ENCODE data around the gene HRG. TPM values are rescaled to one million over a fixed set of nuclear protein-coding genes. Genes with fewer than 3 reads are reported as not detected.

HRG gene
- total RNA-seq, 1 experiment from 2014 or later, result not detected

GRCh38 chr3:186621894-186622650 lies 43.7 kb upstream of the HRG start:
- no peaks in the 10 kb centered on the region for H3K36me3 ChIP-seq (ENCODE audit: control insufficient read depth, insufficient read depth, low read length)
- H3K27ac ChIP-seq (ENCODE audit: low read length), result no peak overlapping the region
- no peak overlapping the region for H3K4me3 ChIP-seq (ENCODE audit: low read depth in 2 of 2, low read length in 2 of 2)
- in situ Hi-C loops (cut with HindIII; ENCODE audit: low pct_unique_long_range_greater_than_20kb, low sequenced_read_pairs) (no loop called here), intact Hi-C loops (cut with micrococcal nuclease; ENCODE audit: unreplicated experiment) (no loop called here)
- no peaks in the 10 kb centered on the region for H3K9me3 ChIP-seq (ENCODE audit: control insufficient read depth, insufficient read depth, low read depth, low read length)
- DNase-seq (ENCODE audit: low read depth, low spot score), result no peak
- no TSS peak for BruUV-seq (replicated peaks)
- no peak for TF ChIP-seq CTCF (IDR thresholded peaks at IDR 0.05)
- no peak for TF ChIP-seq SIN3A (IDR thresholded peaks at IDR 0.05; ENCODE audit: borderline replicate concordance, insufficient read depth, low read depth, low read length)
- TF ChIP-seq TCF7L2 (IDR thresholded peaks at IDR 0.05; ENCODE audit: low read depth, low read length), result no peak
- TF ChIP-seq REST (IDR thresholded peaks at IDR 0.05; ENCODE audit: insufficient read depth in 1 of 2, low read depth in 2 of 2, low read length in 1 of 2), result no peak
- TF ChIP-seq POLR2AphosphoS5 (IDR thresholded peaks at IDR 0.05; ENCODE audit: low read depth, low read length), result no peak
- ATAC-seq, result no peak
- peaks cover 16% of the 10 kb centered on the region for H3K27me3 ChIP-seq (ENCODE audit: control insufficient read depth, insufficient read depth, low read length)
- CTCF ChIA-PET, result interaction anchor here (0.6 kb wide), 1 partner anchor 33 kb away, joined by 7 read pairs; no protein-coding TSS in a partner anchor
- H3K4me1 ChIP-seq (ENCODE audit: control insufficient read depth, insufficient read depth, low read length), result 0 out of 2 replicates have a peak, but pooled peaks cover 4% of the 10 kb centered on the region
- POLR2A ChIA-PET, result no interaction called here

- H3K9me3 ChIP-seq (ENCODE audit: control insufficient read depth, insufficient read depth, low read depth, low read length), result no peaks in the 10 kb centered on the region
- peaks cover 15% of the 10 kb centered on the region for H3K27me3 ChIP-seq (ENCODE audit: control insufficient read depth, insufficient read depth, low read length)
- no TSS peak for BruUV-seq (replicated peaks)
- no peak for TF ChIP-seq CTCF (IDR thresholded peaks at IDR 0.05)
- no peak for TF ChIP-seq SIN3A (IDR thresholded peaks at IDR 0.05; ENCODE audit: borderline replicate concordance, insufficient read depth, low read depth, low read length)
- no peak for TF ChIP-seq TCF7L2 (IDR thresholded peaks at IDR 0.05; ENCODE audit: low read depth, low read length)
- no peak for TF ChIP-seq REST (IDR thresholded peaks at IDR 0.05; ENCODE audit: insufficient read depth in 1 of 2, low read depth in 2 of 2, low read length in 1 of 2)
- no peak for TF ChIP-seq POLR2AphosphoS5 (IDR thresholded peaks at IDR 0.05; ENCODE audit: low read depth, low read length)
- H3K4me3 ChIP-seq (ENCODE audit: low read depth in 2 of 2, low read length in 2 of 2), result no peak overlapping the region
- DNase-seq (ENCODE audit: low read depth, low spot score) (no peak), ATAC-seq (no peak)
- CTCF ChIA-PET, result no interaction called here
- POLR2A ChIA-PET, result no interaction called here
- intact Hi-C loops (cut with micrococcal nuclease; ENCODE audit: unreplicated experiment) (no loop called here), in situ Hi-C loops (cut with HindIII; ENCODE audit: low pct_unique_long_range_greater_than_20kb, low sequenced_read_pairs) (no loop called here)
- H3K4me1 ChIP-seq (ENCODE audit: control insufficient read depth, insufficient read depth, low read length), result no peaks in the 10 kb centered on the region
- H3K27ac ChIP-seq (ENCODE audit: low read length), result no peak overlapping the region
- H3K36me3 ChIP-seq (ENCODE audit: control insufficient read depth, insufficient read depth, low read length), result no peaks in the 10 kb centered on the region
Measured at GRCh38 chr3:186622651-186623310, 43.0 kb upstream of the HRG start.

Data from Panc1 (cell line).